HG02973 (cell line): ENCODE measurements around the gene TXLNG.

Experiments used
- ATAC-seq: cut with Tn5 transposase; IDR thresholded peaks from one replicate; pipeline ENCODE4 v1.9.1; 2021; ENCODE audit warnings: moderate library complexity; ENCODE audit not compliant: unreplicated experiment

Gene TXLNG

DNA sequence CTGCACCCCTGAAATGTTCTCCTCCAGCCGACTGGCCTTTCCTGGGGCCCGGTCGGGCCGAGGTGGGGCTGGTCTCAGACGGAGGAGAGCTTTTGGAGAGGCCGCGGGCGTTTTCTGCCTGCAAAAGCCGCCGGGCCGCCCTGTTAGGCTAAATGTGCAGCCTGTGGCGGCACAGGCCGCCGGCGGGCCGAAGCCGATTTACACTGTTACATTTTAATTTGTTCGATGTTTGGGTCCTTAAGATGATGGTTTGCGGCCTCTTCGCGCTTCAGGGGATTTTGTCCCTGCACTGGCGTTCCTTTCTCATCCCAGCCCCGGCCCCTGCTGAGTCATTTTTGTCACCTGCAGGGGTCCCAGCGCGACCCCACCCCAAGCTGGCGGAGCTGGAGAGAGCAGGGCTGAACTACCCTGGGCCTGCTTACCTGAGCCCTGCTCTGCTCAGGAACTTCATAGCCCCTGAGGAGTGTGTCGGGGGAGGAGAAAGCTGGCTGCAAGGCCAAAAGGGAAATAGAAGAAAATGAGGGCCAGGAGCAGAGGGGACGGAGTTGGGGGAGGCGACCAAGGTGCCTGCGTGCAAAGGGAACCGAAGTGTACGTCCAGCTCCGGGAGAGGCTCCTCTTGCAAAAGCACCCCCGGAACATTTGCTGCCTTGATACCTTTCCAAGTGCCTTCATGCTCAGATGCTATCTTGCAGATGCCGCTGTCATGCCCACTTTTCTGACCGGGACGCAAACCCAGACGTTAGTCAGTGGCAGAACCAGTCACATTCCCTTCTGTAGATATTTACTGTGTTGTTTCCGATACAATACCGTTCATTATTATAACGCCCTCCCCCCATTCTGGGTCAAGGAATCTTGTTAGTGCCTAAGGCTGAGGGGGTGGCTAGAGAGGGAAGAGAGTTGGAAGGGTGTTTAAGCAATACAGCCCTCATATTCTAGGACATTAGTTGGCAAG is 84.9 kb downstream of the TXLNG start:
- peak; percentile 11 for ATAC-seq

DNA sequence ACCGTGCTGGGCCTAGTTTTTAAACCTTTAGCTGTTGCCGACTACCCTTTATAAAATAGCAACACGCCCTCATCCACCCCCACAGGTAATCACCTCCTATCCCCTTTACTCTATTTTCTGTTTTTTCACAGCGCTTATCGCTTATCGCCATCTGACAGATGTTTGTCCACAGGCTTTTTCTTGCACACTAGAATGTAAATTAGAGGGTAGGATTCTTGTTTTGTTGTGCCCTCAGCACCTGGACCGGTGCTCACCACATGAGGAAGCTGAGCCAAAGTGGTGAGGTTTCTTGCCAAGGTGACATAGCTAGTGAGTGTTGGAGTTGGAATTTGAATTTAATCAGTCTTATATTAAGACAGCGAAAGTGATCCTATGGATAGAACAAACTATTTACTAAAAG is 86.8 kb downstream of the TXLNG start:
- no peak for ATAC-seq

DNA sequence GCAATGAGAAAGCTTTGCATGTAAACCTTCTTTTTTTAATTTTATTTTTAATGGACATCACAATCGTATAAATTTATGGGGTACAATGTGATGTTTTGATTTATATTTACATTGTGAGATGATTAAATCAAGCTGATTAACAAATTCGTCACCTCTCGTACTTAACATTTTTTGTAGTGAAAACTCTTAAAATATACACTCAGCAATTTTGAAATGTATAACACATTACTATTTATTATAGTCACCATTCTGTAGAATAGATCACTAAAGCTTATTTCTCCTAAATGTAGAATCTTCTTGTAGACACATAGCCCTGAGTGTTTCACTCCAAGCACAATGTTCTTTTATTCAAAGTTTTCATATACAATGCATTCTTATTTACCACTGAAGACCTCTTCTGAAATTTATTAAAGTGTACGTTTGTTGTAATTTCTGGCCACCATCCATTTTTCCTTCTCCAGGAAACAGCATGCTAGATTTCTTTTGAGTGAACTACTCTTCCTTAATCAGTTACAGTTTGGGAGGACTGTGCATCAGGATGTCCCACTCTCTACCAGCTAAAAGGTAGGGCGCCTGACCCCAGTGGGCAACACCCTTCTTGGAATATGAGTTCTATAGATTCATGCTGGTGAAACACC is 88.3 kb downstream of the TXLNG start:
- no peak for ATAC-seq

DNA sequence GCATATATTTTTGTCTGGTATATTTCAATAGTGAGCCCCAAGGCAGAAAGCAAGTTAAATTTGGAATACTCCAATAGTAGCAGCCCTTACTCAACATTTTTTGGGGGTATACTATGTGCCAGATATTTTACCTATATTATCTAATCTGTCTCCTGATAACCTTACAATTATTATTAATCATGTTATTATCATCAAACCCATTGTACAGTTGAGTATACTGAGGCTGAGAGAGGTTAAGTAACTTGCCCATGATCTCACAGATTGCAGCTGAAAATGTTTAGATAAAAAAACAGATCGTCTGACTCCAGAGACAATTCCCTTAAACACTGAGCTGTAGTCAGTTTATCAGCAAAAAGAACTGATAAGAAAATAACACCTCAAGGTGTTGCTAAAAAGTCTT is 90.4 kb downstream of the TXLNG start:
- no peak for ATAC-seq

DNA sequence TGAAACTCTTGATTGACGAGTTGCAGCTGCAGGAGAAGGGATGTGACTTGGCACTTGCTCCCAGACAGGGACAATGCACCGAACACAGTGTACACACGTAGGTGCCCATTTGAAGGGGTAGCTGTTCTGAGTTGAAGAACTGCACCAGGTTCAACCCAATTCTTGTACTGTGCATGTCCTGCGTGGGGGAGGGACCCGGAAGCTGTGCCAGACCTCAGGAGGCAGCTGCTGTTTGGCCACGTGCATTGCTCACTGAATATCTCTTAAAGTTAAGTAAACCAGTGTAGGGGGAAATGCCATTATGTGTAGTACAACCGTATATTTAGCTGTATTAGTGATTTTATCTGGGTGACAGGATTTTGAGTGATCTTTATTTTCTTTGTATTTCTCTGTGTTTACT is 95.9 kb downstream of the TXLNG start:
- ATAC-seq, result no peak

DNA sequence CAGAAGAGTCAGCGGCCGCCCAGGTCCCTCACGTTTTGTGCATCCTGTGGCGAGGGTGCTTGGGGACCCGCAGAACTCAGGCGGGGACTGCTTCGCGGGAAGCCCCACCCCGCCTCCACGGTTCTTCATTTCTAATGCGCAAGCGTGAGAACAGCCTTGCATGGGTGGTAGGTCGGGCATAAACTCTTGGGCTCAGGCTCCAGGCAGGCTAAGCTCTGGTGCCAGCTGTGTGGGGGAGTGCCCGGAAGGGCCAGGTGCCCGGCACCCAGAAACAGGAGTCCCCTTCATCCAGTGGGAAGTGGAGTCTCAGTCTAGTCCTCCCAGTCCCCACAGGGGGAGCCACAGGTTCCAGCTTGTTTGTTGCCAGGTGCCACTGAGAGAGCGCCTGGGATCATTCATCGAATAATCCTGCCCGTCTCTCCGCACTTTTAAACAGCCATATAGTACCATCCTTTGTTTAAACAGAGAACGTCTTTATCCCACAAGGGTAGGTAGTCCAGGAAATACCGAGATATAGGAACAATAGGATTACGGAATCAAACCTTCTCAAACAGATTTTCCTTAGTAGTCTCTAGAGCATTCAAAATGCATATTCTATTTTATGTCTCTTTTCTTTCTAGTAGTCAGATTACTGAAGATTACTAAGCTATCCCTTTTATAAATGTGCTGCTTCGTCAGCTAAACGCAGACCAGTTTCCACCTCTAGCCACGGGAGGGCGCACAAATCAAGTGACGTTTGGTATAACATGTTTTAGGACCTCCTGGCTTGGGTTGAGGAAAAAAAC is 96.6 kb downstream of the TXLNG start:
- ATAC-seq, result peak; percentile 47

DNA sequence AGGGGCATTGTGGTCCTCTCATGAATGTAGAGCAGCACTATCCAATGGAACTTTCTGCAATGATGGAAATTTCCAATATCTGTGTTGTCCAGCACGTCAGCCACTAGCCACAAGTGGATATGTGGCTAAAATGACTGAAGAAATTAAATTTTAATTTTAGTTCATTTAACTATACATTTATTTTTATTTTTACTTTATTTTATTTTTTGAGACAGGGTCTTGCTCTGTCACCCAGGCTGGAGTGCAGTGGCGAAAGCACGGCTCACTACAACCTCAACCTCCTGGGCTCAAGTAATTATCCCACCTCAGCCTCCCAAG is 97.2 kb downstream of the TXLNG start:
- ATAC-seq, result no peak

DNA sequence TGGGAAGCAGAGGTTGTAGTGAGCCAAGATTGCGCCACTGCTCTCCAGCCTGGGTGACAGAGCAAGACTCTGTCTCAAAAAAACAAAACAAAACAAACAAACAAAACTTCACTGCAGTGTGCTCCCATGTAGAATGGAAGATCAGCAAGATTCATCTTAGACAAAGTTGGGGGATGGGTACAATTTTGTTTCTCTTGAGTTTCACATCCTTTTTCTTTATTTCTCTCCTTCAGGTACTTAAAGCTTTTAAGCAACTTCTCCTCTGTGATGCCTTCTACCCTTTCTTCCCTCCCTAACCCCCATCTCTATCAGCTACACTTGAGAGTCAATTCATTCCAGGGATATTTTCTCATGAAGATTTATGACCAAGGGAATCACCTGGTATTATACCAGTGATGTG is 99.4 kb downstream of the TXLNG start:
- ATAC-seq, result no peak

DNA sequence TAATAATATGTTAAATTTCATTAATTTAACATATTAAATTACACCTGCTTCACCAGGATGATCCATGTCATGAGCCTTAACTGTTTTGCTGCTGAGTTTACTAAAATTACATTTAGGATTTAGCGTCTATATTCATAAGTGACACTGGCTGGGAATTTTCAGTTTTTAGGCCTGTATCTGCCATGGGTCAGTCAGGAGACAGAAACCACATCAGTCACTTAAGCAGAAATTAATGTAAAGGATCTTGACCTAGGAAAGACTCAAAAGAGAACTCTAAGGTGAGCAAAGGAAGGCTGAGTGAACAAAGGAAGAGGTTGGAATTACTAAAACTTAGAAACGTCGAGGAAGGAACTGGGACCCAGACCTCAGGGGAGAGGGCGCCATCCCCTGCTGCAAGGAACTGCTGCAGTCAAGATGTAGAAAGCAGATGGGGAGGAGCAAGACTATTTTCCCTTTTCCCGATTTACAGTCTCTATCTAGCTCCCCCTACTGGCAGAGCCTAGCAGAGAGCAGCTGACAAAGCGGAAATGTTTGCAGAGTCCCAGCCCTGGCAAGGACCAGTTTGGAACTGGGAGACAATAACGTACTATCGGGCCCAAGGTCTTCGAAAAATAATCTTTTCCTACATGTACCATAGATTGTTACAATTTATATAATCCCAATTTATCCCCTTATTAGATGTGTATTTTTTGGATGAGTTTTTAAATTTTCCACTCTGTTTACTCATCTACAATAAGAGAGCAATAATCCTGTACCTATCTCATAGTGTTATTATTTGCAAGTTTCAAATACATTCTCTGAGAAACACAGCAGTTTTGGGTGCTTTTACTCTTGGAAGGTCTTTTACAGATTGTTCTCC is 106.5 kb downstream of the TXLNG start:
- no peak for ATAC-seq
